H1 (cell line): ENCODE data around the gene PLPP4. TPM values are rescaled to one million over a fixed set of nuclear protein-coding genes. Genes with fewer than 3 reads are reported as not detected.

Experiments
- CTCF ChIA-PET: fragments of 300-600 bp; sonication (Branson Sonifier 250); formaldehyde crosslinking; loops from one replicate; lab custom pipeline; 2021; ENCODE audit not compliant: partially characterized antibody; lab: Charles Lee
- POLR2A ChIA-PET: fragments of 300-600 bp; sonication (Branson Sonifier 250); formaldehyde crosslinking; loops from one replicate; lab custom pipeline; 2021; ENCODE audit warnings: inconsistent platforms; ENCODE audit not compliant: partially characterized antibody; lab: Charles Lee
- DNase-seq, 2 experiments: peaks; one replicate each; pipeline versions ENCODE4 v3.0.0 to v3.0.0-alpha.2; 2010 to 2022; ENCODE audit warnings: low spot score in 2 of 2, low read depth in 1 of 2, mixed read lengths in 1 of 2
- FAIRE-seq: peaks from 2 replicates; lab custom pipeline; 2011; peaks lifted over from hg19 to GRCh38; lab: Jason Lieb, UNC
- H2AFZ ChIP-seq: 2 replicates; pipeline ENCODE4 v1.8.1; 2012; ENCODE audit warnings: low read length, inconsistent platforms
- H2AK5ac ChIP-seq: 2 replicates; pipeline ENCODE4 v1.6.1; 2013; ENCODE audit warnings: low read depth, low read length
- H2BK120ac ChIP-seq: replicated peaks from 2 replicates; pipeline ENCODE3; 2013; ENCODE audit warnings: low read depth, low read length, inconsistent platforms
- H2BK12ac ChIP-seq: 2 replicates; pipeline ENCODE4 v1.6.1; 2013; ENCODE audit warnings: low read depth, low read length
- H2BK15ac ChIP-seq: 2 replicates; pipeline ENCODE4 v1.6.1; 2013; ENCODE audit warnings: low read length
- H2BK20ac ChIP-seq: 2 replicates; pipeline ENCODE4 v1.6.1; 2013; ENCODE audit warnings: low read length
- H2BK5ac ChIP-seq: 2 replicates; pipeline ENCODE4 v1.6.1; 2013; ENCODE audit warnings: low read depth, low read length
- H3K14ac ChIP-seq: 2 replicates; pipeline ENCODE4 v1.6.1; 2013; ENCODE audit warnings: inconsistent platforms; ENCODE audit not compliant: insufficient read length
- H3K18ac ChIP-seq: 2 replicates; pipeline ENCODE4 v1.6.1; 2013; ENCODE audit warnings: low read length; ENCODE audit errors: extremely low read depth
- H3K23ac ChIP-seq: 2 replicates; pipeline ENCODE4 v1.6.1; 2013; ENCODE audit warnings: inconsistent platforms; ENCODE audit not compliant: insufficient read length
- H3K23me2 ChIP-seq: 2 replicates; pipeline ENCODE4 v1.6.1; 2013; ENCODE audit warnings: low read depth, low read length
- H3K27ac ChIP-seq: 2 replicates; pipeline ENCODE4 v1.6.1; 2011; ENCODE audit warnings: low read depth, low read length, inconsistent platforms
- H3K27me3 ChIP-seq, 4 experiments: replicated peaks in 1 of 4; 1 replicate in 1 of 4; 2 replicates in 3 of 4; pipeline versions ENCODE4 v1.6.1 to v1.8.1; 2011 to 2013; ENCODE audit warnings: low read length in 3 of 4, mild to moderate bottlenecking in 3 of 4, inconsistent platforms in 2 of 4, mixed read lengths in 2 of 4, moderate library complexity in 1 of 4; ENCODE audit not compliant: control insufficient read depth in 3 of 4, insufficient read depth in 3 of 4; ENCODE audit errors: extremely low read depth in 1 of 4
- H3K36me3 ChIP-seq, 4 experiments: 2 replicates each; pipeline versions ENCODE4 v1.6.1 to v1.8.1; 2011 to 2013; ENCODE audit warnings: mild to moderate bottlenecking in 4 of 4, low read length in 3 of 4, moderate library complexity in 2 of 4, control low read depth in 1 of 4, inconsistent platforms in 1 of 4; ENCODE audit not compliant: insufficient read depth in 4 of 4, control insufficient read depth in 2 of 4
- H3K4ac ChIP-seq: replicated peaks from 2 replicates; pipeline ENCODE3; 2013; ENCODE audit warnings: low read length, low read depth, mixed read lengths, inconsistent platforms; ENCODE audit not compliant: insufficient read length
- H3K4me1 ChIP-seq, 4 experiments: replicated peaks in 1 of 4; 1 replicate in 1 of 4; 2 replicates in 3 of 4; pipeline versions ENCODE4 v1.6.1 to v1.8.1; 2011 to 2013; ENCODE audit warnings: low read length in 3 of 4, inconsistent platforms in 2 of 4, mixed read lengths in 1 of 4; ENCODE audit not compliant: insufficient read depth in 4 of 4, control insufficient read depth in 3 of 4
- H3K4me2 ChIP-seq, 2 experiments: 2 replicates each; pipeline versions ENCODE4 v1.6.1 to v1.8.1; 2011 to 2013; ENCODE audit warnings: low read depth in 2 of 2, low read length in 2 of 2, control low read depth in 1 of 2, inconsistent platforms in 1 of 2, mild to moderate bottlenecking in 1 of 2; ENCODE audit not compliant: insufficient read depth in 1 of 2
- H3K4me3 ChIP-seq, 4 experiments: fragments of 200-600, 300-600 bp in 1 of 4; sonication (generic), shearing (Covaris generic), sonication (Bioruptor Twin) in 1 of 4; 2 replicates each; pipeline versions ENCODE4 v1.5.1 to v1.8.1; 2011 to 2016; ENCODE audit warnings: low read length in 4 of 4, low read depth in 3 of 4, control low read depth in 2 of 4, inconsistent platforms in 2 of 4, mild to moderate bottlenecking in 2 of 4, mixed read lengths in 1 of 4, moderate library complexity in 1 of 4; ENCODE audit not compliant: insufficient read depth in 2 of 4; ENCODE audit errors: extremely low read depth in 1 of 4
- H3K56ac ChIP-seq: replicated peaks from 2 replicates; pipeline ENCODE3; 2013; ENCODE audit warnings: low read depth, mild to moderate bottlenecking, mixed read lengths, low read length, inconsistent platforms; ENCODE audit not compliant: insufficient read length
- H3K79me1 ChIP-seq: 2 replicates; pipeline ENCODE4 v1.6.1; 2013; ENCODE audit warnings: low read depth, low read length, control low read depth
- H3K79me2 ChIP-seq, 2 experiments: 2 replicates each; pipeline versions ENCODE4 v1.6.1 to v1.8.1; 2012 to 2013; ENCODE audit warnings: low read length in 2 of 2, mild to moderate bottlenecking in 2 of 2, inconsistent platforms in 1 of 2; ENCODE audit not compliant: insufficient read depth in 2 of 2, control insufficient read depth in 1 of 2
- H3K9ac ChIP-seq, 4 experiments: replicated peaks in 1 of 4; 1 replicate in 1 of 4; 2 replicates in 3 of 4; pipeline versions ENCODE4 v1.6.1 to v1.8.1; 2011 to 2013; ENCODE audit warnings: low read depth in 3 of 4, low read length in 3 of 4, control low read depth in 2 of 4, mild to moderate bottlenecking in 2 of 4, moderate library complexity in 2 of 4, inconsistent platforms in 1 of 4; ENCODE audit errors: extremely low read depth in 1 of 4
- H3K9me3 ChIP-seq, 2 experiments: 2 replicates each; pipeline versions ENCODE4 v1.6.1 to v1.8.1; 2012 to 2013; ENCODE audit warnings: mild to moderate bottlenecking in 2 of 2, moderate library complexity in 2 of 2, control low read depth in 1 of 2, inconsistent platforms in 1 of 2, low read depth in 1 of 2, low read length in 1 of 2, mixed read lengths in 1 of 2; ENCODE audit not compliant: insufficient read depth in 2 of 2
- H4K20me1 ChIP-seq, 2 experiments: replicated peaks in 1 of 2; 2 replicates each; pipeline versions ENCODE3 to v1.8.1; 2011 to 2013; ENCODE audit warnings: inconsistent platforms in 2 of 2, low read length in 2 of 2, mild to moderate bottlenecking in 1 of 2; ENCODE audit not compliant: insufficient read depth in 2 of 2, control insufficient read depth in 1 of 2
- H4K5ac ChIP-seq: 2 replicates; pipeline ENCODE4 v1.6.1; 2013; ENCODE audit warnings: low read length, low read depth, mixed read lengths, inconsistent platforms; ENCODE audit not compliant: insufficient read length
- H4K8ac ChIP-seq: 2 replicates; pipeline ENCODE4 v1.8.0; 2013; ENCODE audit warnings: mild to moderate bottlenecking, moderate library complexity, low read length, inconsistent platforms; ENCODE audit not compliant: insufficient read depth; ENCODE audit errors: extremely low read depth
- H4K91ac ChIP-seq: replicated peaks from 2 replicates; pipeline ENCODE3; 2013; ENCODE audit warnings: low read length, mixed read lengths, inconsistent platforms; ENCODE audit not compliant: insufficient read length
- ASH2L ChIP-seq: fragments of 200-600, 300-600 bp; sonication (generic); IDR thresholded peaks from one replicate; pipeline ENCODE4 v1.7.1; 2017; ENCODE audit warnings: low read length
- EP300 ChIP-seq, 2 experiments: IDR thresholded peaks; 1 replicate in 1 of 2; 2 replicates in 1 of 2; pipeline ENCODE4 v1.6.1; 2011 to 2012; ENCODE audit warnings: low read depth in 2 of 2, low read length in 2 of 2, mild to moderate bottlenecking in 2 of 2, borderline replicate concordance in 1 of 2, inconsistent platforms in 1 of 2, moderate library complexity in 1 of 2
- EZH2 ChIP-seq: fragments of 200-600 bp; sonication (generic); IDR thresholded peaks from 2 replicates; pipeline ENCODE4 v1.7.1; 2012; ENCODE audit warnings: low read depth, mild to moderate bottlenecking, moderate library complexity, low read length, inconsistent platforms; ENCODE audit not compliant: severe bottlenecking
- HDAC2 ChIP-seq, 2 experiments: fragments of 300-600 bp in 1 of 2; sonication (generic) in 1 of 2; IDR thresholded peaks; 2 replicates each; pipeline ENCODE4 v1.6.1; 2011 to 2012; ENCODE audit warnings: low read depth in 2 of 2, low read length in 2 of 2, mild to moderate bottlenecking in 2 of 2, moderate library complexity in 2 of 2, borderline replicate concordance in 1 of 2, inconsistent platforms in 1 of 2
- POLR2AphosphoS5 ChIP-seq: IDR thresholded peaks from 2 replicates; pipeline ENCODE4 v1.6.1; 2011; ENCODE audit warnings: low read depth, low read length
- POU5F1 ChIP-seq: IDR thresholded peaks from 2 replicates; pipeline ENCODE4 v1.6.1; 2011; ENCODE audit warnings: low read depth, mild to moderate bottlenecking, low read length, moderate library complexity
- RBBP5 ChIP-seq: IDR thresholded peaks from 2 replicates; pipeline ENCODE4 v1.7.1; 2012; ENCODE audit warnings: low read depth, mild to moderate bottlenecking, inconsistent platforms, low read length, moderate library complexity, borderline replicate concordance
- SAP30 ChIP-seq: fragments of 300-600 bp; sonication (generic); IDR thresholded peaks from 2 replicates; pipeline ENCODE4 v1.7.1; 2012; ENCODE audit warnings: low read length, moderate library complexity, mild to moderate bottlenecking, inconsistent platforms; ENCODE audit not compliant: insufficient read depth, insufficient replicate concordance
- SIRT6 ChIP-seq: IDR thresholded peaks from one replicate; pipeline ENCODE4 v1.7.1; 2012; ENCODE audit warnings: low read length, inconsistent platforms
- SIX5 ChIP-seq: IDR thresholded peaks from 2 replicates; pipeline ENCODE4 v1.6.1; 2011; ENCODE audit warnings: mild to moderate bottlenecking, low read depth, low read length
- TAF7 ChIP-seq: optimal IDR thresholded peaks from 2 replicates; pipeline ENCODE3; 2011; ENCODE audit warnings: low read depth, mild to moderate bottlenecking, inconsistent platforms, low read length, moderate library complexity, borderline replicate concordance
- USF2 ChIP-seq: IDR thresholded peaks from 2 replicates; pipeline ENCODE4 v1.6.1; 2011; ENCODE audit warnings: low read length, improper control_type of control experiment
- ZNF274 ChIP-seq: IDR thresholded peaks from 2 replicates; pipeline ENCODE4 v1.7.0; 2012; ENCODE audit warnings: low read length, borderline replicate concordance; ENCODE audit errors: extremely low read depth
- polyA plus RNA-seq, 7 experiments: library from polyadenylated mRNA; depleted of rRNA in 3 of 7; stranded (reverse) in 5 of 7; unstranded in 2 of 7; fragments of >200 nt in 5 of 7; fragments of 200-250 nt in 2 of 7; gene quantifications; 1 replicate in 5 of 7; 2 replicates in 1 of 7; 4 replicates in 1 of 7; pipeline versions ENCODE4 v1.2.1 to v1.2.3, GENCODE V29; 2011 to 2013; ENCODE audit warnings: missing spikeins in 2 of 7, mixed read lengths in 2 of 7
- total RNA-seq: library from RNA; stranded (reverse); fragmentation: NEBNext Ultra II Directional; extraction: Animal tissue kit (Norgen Biotek cat#: 25700); gene quantifications from 2 replicates; pipeline ENCODE4 v1.2.1, GENCODE V29; 2021

The PLPP4 gene
- total and polyA plus RNA-seq, 2 of the 8 experiments (the other 6 are each of a cell fraction or from before 2014, with no cell fraction given), result 0.30 TPM; not detected in 1

GRCh38 chr10:120460776-120461175, 3.7 kb downstream of the PLPP4 start:
- H3K14ac ChIP-seq, result no peak overlapping the region
- no peaks in the 10 kb centered on the region for H4K20me1 ChIP-seq
- H3K79me1 ChIP-seq, result no peaks in the 10 kb centered on the region
- H3K23me2 ChIP-seq, result peaks cover 8% of the 10 kb centered on the region; the same call in 1 of the 2 replicates
- no peak overlapping the region for H2BK15ac ChIP-seq
- no peak overlapping the region for H3K18ac ChIP-seq
- H3K9ac ChIP-seq, result no peak overlapping the region
- no peak overlapping the region for H3K56ac ChIP-seq
- H2BK120ac ChIP-seq, result no peak overlapping the region
- H3K4ac ChIP-seq, result no peak overlapping the region
- H3K4me2 ChIP-seq, result no peak overlapping the region
- CTCF ChIA-PET, result interaction anchor here (1.0 kb wide), 1 partner anchor 120 kb away, joined by 3 read pairs; no protein-coding TSS in a partner anchor
- TF ChIP-seq ZNF274 (no peak), SIRT6 (no peak), EZH2 (no peak), USF2 (no peak), EP300 (IDR thresholded peaks at IDR 0.05; ENCODE audit: borderline replicate concordance in 1 of 2, low read depth in 2 of 2, low read length in 2 of 2) (no peak), SIX5 (no peak), SAP30 (no peak), HDAC2 (IDR thresholded peaks at IDR 0.05; ENCODE audit: borderline replicate concordance in 1 of 2, low read depth in 2 of 2, low read length in 2 of 2) (no peak), ASH2L (no peak), RBBP5 (no peak), TAF7 (no peak), POLR2AphosphoS5 (no peak), POU5F1 (no peak)
- peaks cover 0 to 2% (median 0%) of the 10 kb centered on the region in 4 experiments; a peak in 1 of 8 replicates for H3K36me3 ChIP-seq
- peaks cover 0 to 5% (median 2%) of the 10 kb centered on the region in 4 experiments; a peak in 6 of 7 replicates for H3K4me1 ChIP-seq
- no peak overlapping the region for H3K4me3 ChIP-seq
- H2BK20ac ChIP-seq, result no peak overlapping the region
- H3K23ac ChIP-seq, result no peak overlapping the region
- no peak overlapping the region for H4K91ac ChIP-seq
- H3K9me3 ChIP-seq, result no peaks in the 10 kb centered on the region
- no peak overlapping the region for H2BK5ac ChIP-seq
- FAIRE-seq, result no peak
- no peak overlapping the region for H2AK5ac ChIP-seq
- no peak overlapping the region for H4K8ac ChIP-seq
- H2BK12ac ChIP-seq, result no peak overlapping the region
- no peak overlapping the region for H2AFZ ChIP-seq
- no peak for DNase-seq
- no peak overlapping the region for H3K27ac ChIP-seq
- H4K5ac ChIP-seq, result no peak overlapping the region
- no peaks in the 10 kb centered on the region for H3K79me2 ChIP-seq
- H3K27me3 ChIP-seq, result peaks cover 15 to 36% (median 34%) of the 10 kb centered on the region in 4 experiments
- POLR2A ChIA-PET, result no interaction called here
